ENCODE results near the gene XRCC6.

DNA sequence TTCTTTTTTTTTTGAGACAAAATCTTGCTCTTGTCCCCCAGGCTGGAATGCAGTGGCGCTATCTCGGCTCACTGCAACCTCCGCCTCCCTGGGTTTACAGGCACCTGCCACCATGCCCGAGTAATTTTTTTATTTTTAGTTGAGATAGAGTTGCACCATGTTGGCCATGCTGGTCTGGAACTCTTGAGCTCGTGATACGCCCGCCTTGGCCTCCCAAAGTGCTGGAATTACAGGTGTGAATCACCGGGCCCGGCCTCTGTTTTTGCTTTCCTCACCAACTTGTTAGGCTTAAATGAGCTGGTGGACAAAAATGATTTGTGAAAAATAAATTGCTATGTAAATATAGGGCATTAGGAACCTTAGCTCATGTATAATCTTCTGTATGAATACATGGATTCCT, 81.7 kb downstream of the XRCC6 start:
- TF ChIP-seq, protein P1, sequence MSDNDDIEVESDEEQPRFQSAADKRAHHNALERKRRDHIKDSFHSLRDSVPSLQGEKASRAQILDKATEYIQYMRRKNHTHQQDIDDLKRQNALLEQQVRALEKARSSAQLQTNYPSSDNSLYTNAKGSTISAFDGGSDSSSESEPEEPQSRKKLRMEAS (IDR thresholded peaks at IDR 0.05): no peak
- TF ChIP-seq EP300 (IDR thresholded peaks at IDR 0.05; ENCODE audit: borderline replicate concordance) (no peak), TEAD4 (IDR thresholded peaks at IDR 0.05) (no peak), YY1 (IDR thresholded peaks at IDR 0.05; ENCODE audit: low read depth) (no peak), RAD21 (IDR thresholded peaks at IDR 0.05; ENCODE audit: low read depth) (no peak), TAF1 (IDR thresholded peaks at IDR 0.05; ENCODE audit: low read depth) (no peak), CEBPB (IDR thresholded peaks at IDR 0.05) (no peak), EGR1 (IDR thresholded peaks at IDR 0.05) (no peak), CREB1 (IDR thresholded peaks at IDR 0.05; ENCODE audit: low read depth) (no peak), FOXM1 (IDR thresholded peaks at IDR 0.05; ENCODE audit: borderline replicate concordance, low read depth) (no peak)
- TF ChIP-seq, protein P2, sequence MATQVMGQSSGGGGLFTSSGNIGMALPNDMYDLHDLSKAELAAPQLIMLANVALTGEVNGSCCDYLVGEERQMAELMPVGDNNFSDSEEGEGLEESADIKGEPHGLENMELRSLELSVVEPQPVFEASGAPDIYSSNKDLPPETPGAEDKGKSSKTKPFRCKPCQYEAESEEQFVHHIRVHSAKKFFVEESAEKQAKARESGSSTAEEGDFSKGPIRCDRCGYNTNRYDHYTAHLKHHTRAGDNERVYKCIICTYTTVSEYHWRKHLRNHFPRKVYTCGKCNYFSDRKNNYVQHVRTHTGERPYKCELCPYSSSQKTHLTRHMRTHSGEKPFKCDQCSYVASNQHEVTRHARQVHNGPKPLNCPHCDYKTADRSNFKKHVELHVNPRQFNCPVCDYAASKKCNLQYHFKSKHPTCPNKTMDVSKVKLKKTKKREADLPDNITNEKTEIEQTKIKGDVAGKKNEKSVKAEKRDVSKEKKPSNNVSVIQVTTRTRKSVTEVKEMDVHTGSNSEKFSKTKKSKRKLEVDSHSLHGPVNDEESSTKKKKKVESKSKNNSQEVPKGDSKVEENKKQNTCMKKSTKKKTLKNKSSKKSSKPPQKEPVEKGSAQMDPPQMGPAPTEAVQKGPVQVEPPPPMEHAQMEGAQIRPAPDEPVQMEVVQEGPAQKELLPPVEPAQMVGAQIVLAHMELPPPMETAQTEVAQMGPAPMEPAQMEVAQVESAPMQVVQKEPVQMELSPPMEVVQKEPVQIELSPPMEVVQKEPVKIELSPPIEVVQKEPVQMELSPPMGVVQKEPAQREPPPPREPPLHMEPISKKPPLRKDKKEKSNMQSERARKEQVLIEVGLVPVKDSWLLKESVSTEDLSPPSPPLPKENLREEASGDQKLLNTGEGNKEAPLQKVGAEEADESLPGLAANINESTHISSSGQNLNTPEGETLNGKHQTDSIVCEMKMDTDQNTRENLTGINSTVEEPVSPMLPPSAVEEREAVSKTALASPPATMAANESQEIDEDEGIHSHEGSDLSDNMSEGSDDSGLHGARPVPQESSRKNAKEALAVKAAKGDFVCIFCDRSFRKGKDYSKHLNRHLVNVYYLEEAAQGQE (IDR thresholded peaks at IDR 0.05; ENCODE audit: low read depth): no peak
- TF ChIP-seq, protein P3, sequence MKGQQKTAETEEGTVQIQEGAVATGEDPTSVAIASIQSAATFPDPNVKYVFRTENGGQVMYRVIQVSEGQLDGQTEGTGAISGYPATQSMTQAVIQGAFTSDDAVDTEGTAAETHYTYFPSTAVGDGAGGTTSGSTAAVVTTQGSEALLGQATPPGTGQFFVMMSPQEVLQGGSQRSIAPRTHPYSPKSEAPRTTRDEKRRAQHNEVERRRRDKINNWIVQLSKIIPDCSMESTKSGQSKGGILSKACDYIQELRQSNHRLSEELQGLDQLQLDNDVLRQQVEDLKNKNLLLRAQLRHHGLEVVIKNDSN (IDR thresholded peaks at IDR 0.05): no peak
